ES-I3 (cell line): Measurements from ENCODE around the gene PCSK1N.
"Not testable (repeated sequence)": the region's sequence is repeated elsewhere in the genome, so short reads cannot be mapped to it uniquely, and the experiment has no call there.

Source experiments
- H3K36me3 ChIP-seq: 2 replicates; pipeline ENCODE4 v1.6.1; 2013; ENCODE audit warnings: mild to moderate bottlenecking, low read length, control low read depth, moderate library complexity; ENCODE audit not compliant: insufficient read depth
- H3K4me1 ChIP-seq: 2 replicates; pipeline ENCODE4 v1.6.1; 2013; ENCODE audit warnings: mild to moderate bottlenecking, control low read depth, low read length; ENCODE audit not compliant: insufficient read depth
- H3K9ac ChIP-seq: 2 replicates; pipeline ENCODE4 v1.6.1; 2013; ENCODE audit warnings: low read depth, mild to moderate bottlenecking, low read length, moderate library complexity
- H3K9me3 ChIP-seq: 2 replicates; pipeline ENCODE4 v1.6.1; 2013; ENCODE audit warnings: mild to moderate bottlenecking, low read length, moderate library complexity; ENCODE audit not compliant: control insufficient read depth, insufficient read depth

The PCSK1N gene

DNA sequence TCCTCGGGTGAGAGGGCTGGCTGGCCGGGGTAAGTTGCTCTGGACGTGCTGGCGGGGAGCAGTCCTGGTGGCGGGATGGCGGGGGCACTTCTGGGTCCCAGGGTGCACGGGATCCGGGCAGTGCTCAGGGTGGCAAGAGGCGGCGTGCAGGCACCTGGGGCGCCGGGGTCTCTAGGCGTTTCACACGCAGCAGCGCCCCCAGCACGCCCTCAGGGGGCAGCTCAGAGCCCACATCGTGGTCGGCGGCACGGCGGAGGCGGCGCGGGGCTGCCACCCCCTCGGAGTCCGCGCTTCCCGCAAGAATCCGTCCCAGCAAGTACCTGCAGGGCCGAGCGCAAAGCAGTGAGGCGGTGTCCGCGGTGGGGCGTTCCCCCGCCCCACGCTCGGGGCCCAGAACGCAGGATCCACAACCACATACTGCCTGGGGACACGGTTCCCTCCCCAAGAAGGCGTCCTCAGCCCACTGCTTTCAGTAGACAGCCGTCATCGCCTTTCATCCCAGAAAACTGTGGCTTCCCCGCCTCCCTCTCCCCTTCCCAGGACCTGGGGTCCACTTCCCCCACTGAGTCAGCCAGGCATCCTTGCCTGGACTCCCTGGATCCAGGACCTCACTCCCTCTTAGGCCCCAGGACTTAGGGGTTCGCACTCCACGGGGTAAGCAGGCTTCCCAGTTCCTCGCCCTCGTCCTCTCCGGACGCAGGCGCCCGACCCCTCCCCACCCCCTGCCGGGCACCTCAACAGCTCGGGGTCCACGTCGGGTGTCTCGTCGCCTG lies 4.1 kb downstream of the PCSK1N start:
- Histone ChIP-seq H3K9me3 (no peaks in the 10 kb centered on the region), H3K36me3 (no peaks in the 10 kb centered on the region), H3K4me1 (no peaks in the 10 kb centered on the region), H3K9ac (peak overlapping the region; percentile 47; the same call in 1 of the 2 replicates)

DNA sequence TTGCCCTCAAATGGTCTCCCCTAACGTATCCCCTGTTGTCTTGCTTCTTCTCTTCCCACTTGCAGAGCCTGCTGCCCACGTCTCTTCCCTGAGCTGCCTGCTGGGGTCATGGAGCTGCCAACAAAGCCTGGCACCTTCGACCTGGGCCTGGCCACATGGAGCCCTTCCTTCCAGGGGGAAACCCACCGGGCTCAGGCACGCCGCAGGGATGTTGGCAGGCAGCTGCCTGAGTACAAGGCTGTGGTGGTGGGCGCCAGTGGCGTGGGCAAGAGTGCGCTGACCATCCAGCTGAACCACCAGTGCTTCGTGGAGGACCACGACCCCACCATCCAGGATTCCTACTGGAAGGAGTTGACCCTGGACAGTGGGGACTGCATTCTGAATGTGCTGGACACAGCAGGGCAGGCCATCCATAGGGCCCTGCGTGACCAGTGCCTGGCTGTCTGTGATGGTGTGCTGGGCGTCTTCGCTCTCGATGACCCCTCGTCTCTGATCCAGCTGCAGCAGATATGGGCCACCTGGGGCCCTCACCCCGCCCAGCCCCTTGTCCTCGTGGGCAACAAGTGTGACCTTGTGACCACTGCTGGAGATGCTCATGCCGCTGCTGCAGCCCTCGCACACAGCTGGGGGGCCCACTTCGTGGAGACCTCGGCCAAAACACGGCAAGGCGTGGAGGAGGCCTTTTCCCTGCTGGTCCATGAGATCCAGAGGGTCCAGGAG lies 6.2 kb downstream of the PCSK1N start:
- Histone ChIP-seq H3K36me3 (no peaks in the 10 kb centered on the region), H3K4me1 (no peaks in the 10 kb centered on the region), H3K9ac (no peak overlapping the region), H3K9me3 (no peaks in the 10 kb centered on the region)

DNA sequence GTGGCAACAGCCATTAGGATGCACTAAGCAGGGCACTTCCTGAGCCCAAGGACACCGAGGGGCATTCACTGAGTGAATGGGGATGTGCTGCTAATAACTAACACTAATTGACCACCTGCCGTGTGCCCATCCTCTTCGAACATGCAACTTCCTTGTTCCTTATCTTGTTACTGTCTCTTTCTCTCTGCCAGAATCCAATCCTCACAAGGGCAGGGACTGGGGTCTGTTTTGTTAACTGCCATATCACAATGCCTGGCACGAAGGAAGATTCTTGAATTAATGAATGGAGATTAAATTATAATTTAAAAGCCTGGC lies 7.8 kb downstream of the PCSK1N start:
- Histone ChIP-seq H3K9ac (peak overlapping the region; percentile 18; the same call in 1 of the 2 replicates), H3K4me1 (no peaks in the 10 kb centered on the region), H3K36me3 (no peaks in the 10 kb centered on the region), H3K9me3 (no peaks in the 10 kb centered on the region)

DNA sequence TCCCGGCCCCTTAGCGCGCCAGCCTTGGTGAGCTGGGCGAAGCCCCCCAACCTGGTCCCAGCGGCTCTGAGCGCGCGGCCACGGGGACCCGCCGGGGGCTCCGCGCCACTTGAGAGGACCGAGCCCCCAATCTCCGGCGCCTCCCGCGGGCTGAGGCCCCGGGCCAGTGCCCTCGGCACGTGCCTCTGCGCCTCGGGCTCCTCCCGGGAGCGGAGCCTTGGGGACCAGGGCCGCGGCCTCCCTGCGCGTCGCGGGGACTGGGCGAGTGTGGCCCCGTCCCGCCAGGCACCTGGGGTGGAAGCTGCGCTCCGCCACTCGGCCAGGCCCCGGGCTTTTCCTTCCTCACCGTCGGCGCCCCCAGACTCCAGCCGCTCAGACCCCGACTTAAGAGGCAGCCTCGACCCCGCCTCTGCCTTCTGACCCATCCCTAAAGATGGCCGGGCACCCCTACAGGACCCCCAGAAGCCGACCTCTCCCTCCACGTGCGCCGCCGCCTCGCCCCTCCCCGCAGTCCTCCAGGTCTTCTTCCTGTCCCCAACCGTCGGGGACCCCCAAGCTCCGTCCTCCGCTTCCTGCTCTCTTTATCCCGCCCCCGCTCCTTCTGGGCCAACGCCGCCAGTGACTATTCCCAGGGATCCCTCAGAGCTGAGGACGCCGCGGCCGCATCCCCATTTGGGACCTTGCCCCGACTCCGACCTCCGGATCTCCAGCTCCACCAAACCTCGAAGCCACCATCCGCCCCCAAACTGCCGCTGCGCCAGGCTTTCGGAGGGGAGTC lies 8.3 kb downstream of the PCSK1N start:
- Histone ChIP-seq H3K36me3 (no peaks in the 10 kb centered on the region), H3K9ac (peak overlapping the region; percentile 18), H3K9me3 (no peaks in the 10 kb centered on the region), H3K4me1 (no peaks in the 10 kb centered on the region)

DNA sequence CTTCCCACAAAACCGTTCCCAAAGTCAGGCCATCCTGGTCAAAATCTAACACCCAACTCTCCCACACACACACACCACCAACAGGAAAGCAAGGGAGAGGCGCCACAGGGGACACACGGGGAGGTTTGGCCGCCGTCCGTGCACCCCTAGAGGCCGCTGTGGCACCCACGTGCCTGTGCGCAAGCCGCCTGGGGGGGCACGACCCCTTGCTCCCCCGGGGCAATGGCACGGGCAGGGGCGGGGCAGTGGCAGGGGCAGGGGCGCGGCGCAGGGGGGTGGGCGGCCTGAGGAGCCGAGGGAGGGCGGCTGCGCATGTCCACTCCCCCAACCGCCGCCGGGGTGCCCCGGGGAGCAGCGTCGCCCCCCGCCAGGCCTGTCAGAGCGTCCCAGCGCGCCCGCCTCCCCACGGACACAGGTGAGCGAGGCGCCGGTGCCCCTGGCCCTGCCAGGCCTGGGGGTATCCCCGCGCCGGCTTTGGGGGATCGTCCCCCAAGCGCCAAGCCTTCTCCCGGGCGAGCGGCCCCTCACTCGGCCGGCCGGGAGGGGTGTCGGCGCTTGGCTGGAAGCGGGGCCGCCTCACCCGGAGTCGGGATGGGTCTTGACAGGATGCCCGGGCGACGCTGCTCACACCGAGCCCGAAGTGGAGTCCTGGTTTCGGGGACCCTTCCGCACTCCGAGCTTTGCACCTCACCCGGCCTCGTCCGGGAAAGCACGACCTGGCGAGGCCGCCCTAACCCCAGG lies 9.1 kb downstream of the PCSK1N start, which contains the start of gene ERAS:
Gene ERAS, plus strand, starts transcription at position 379 of the 741 bp plus-strand sequence. CDS start 2,611 bp downstream, outside the sequence.
- Histone ChIP-seq H3K9me3 (no peaks in the 10 kb centered on the region), H3K9ac (peak within 1 kb of the TSS; percentile 18), H3K36me3 (no peaks in the 10 kb centered on the region), H3K4me1 (no peaks in the 10 kb centered on the region)

DNA sequence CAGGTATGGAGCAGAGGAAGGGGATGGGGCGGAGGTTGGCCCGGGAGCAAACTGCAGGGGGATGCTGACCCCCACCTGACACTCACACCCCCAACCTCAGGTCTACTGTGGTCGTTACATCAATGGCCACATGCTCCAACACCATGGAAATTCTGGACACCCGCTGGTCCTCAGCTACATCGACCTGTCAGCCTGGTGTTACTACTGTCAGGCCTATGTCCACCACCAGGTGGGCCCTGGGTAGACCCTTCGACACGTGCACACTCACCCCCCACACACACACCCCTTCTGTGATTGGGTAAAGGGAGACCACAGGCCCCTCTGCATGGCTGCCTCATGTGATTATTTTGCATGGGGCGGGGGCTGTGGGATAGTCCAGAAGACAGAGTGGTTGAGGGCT lies 11.3 kb downstream of the PCSK1N start:
- Histone ChIP-seq H3K9me3 (no peaks in the 10 kb centered on the region), H3K36me3 (no peaks in the 10 kb centered on the region)

DNA sequence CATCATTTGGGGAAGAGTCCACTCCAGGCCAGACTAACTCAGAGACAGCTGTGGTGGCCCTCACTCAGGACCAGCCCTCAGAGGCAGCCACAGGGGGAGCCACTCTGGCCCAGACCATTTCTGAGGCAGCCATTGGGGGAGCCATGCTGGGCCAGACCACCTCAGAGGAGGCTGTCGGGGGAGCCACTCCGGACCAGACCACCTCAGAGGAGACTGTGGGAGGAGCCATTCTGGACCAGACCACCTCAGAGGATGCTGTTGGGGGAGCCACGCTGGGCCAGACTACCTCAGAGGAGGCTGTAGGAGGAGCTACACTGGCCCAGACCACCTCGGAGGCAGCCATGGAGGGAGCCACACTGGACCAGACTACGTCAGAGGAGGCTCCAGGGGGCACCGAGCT lies 12.4 kb downstream of the PCSK1N start:
- Histone ChIP-seq H3K9me3 (no peaks in the 10 kb centered on the region), H3K4me1 (no peaks in the 10 kb centered on the region), H3K9ac (no peak overlapping the region), H3K36me3 (no peaks in the 10 kb centered on the region)

More for the DNA sequence above, 11.3 kb downstream of the PCSK1N start:
- no peak overlapping the region for H3K9ac ChIP-seq
- H3K4me1 ChIP-seq, result no peaks in the 10 kb centered on the region

DNA sequence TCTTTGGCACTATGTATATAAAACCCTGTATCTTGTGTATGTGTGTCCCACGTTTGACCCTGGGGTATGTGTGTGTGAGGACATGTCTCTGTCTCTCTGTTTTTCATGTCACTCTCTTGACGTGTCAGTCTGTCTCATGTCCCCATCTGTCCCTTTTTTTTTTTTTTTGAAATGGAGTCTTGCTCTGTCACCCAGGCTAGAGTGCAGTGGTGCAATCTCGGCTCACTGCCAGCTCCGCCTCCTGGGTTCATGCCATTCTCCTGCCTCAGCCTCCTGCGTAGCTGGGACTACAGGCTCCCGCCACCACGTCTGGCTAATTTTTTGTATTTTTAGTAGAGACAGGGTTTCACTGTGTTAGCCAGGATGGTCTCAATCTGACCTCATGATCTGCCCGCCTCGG lies 16.0 kb downstream of the PCSK1N start:
- not testable (repeated sequence) for H3K9me3 ChIP-seq, H3K36me3 ChIP-seq, H3K9ac ChIP-seq, H3K4me1 ChIP-seq

DNA sequence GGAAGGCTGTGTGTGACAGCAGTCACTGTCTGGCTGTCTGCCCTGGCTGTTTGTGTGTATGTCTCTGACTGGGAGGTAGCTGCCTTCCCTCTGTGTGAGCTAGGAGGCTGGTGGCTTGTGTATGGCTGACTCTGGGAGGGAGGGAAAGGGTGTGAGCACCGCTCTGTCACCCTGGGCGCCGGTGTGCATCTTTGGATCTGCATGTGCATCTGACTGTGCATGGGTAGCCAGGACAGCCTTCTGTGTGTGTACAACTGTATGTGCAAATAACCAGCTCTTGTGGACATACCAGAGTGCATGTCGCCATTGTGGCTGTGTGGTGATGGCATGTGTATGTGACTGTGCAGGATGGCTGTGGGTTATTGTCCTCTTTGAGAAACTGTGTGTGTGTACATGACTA lies 16.5 kb downstream of the PCSK1N start:
- no peaks in the 10 kb centered on the region for H3K9me3 ChIP-seq
- H3K36me3 ChIP-seq, result no peaks in the 10 kb centered on the region
- H3K9ac ChIP-seq, result no peak overlapping the region
- H3K4me1 ChIP-seq, result no peaks in the 10 kb centered on the region

DNA sequence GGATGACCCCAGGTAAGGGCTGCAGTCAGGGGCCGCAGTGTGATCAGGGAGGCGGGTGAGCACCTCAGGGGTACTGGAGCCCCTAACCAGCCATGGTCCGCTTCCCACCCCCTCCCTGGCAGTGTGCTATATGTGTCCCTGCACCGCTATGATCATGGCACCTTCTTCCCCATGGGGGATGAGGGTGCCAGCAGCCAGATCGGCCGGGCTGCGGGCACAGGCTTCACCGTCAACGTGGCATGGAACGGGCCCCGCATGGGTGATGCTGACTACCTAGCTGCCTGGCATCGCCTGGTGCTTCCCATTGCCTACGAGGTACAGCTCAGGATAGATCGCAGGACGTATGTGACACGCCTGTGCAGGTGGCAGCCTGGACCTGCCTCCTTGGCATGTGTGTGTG lies 17.3 kb downstream of the PCSK1N start:
- H3K9ac ChIP-seq, result no peak overlapping the region
- H3K4me1 ChIP-seq, result no peaks in the 10 kb centered on the region
- no peaks in the 10 kb centered on the region for H3K36me3 ChIP-seq
- H3K9me3 ChIP-seq, result no peaks in the 10 kb centered on the region

DNA sequence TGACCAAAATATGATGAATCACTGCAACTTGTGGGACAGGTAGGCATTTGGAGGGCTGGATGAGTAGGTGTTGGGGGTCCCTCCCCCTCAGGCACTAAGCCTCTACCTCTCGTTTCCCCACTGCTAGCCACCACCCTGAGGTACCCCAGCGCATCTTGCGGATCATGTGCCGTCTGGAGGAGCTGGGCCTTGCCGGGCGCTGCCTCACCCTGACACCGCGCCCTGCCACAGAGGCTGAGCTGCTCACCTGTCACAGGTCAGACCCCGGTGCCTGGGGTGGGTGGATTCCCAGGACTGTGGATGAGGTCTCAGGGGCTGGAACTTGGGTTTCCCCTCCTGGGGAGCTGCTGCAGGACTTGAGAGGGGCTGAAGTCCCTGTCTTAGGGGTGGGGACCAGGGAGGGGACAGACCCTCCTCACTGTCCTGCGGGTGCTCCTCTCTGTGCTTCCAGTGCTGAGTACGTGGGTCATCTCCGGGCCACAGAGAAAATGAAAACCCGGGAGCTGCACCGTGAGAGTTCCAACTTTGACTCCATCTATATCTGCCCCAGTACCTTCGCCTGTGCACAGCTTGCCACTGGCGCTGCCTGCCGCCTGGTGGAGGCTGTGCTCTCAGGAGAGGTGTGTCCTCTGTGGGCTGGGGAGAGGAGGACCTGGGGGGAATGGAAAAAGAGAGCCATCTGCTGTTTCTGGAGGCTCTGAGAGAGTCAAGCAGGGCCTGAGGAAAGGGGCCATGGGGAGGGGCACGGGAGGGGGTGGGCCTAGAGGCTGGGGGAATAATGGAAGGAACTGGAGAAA lies 19.2 kb downstream of the PCSK1N start:
- Histone ChIP-seq H3K4me1 (no peaks in the 10 kb centered on the region), H3K9me3 (no peaks in the 10 kb centered on the region), H3K36me3 (no peaks in the 10 kb centered on the region), H3K9ac (no peak overlapping the region)

DNA sequence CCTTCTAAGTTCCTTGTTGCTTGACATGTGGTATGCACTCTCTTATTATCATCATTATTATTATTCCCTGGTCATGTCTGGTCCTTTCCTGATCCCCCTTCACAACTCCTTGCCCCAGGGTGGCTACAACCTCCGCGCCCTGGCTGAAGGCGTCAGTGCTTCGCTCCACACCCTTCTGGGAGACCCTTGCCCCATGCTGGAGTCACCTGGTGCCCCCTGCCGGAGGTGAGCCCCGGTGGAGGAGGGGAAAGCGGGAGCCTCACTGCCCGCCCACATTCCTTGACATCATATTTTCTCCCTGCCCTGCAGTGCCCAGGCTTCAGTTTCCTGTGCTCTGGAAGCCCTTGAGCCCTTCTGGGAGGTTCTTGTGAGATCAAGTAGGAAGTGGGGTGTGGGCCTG lies 20.1 kb downstream of the PCSK1N start:
- Histone ChIP-seq H3K9ac (no peak overlapping the region), H3K4me1 (no peaks in the 10 kb centered on the region), H3K9me3 (no peaks in the 10 kb centered on the region), H3K36me3 (no peaks in the 10 kb centered on the region)

DNA sequence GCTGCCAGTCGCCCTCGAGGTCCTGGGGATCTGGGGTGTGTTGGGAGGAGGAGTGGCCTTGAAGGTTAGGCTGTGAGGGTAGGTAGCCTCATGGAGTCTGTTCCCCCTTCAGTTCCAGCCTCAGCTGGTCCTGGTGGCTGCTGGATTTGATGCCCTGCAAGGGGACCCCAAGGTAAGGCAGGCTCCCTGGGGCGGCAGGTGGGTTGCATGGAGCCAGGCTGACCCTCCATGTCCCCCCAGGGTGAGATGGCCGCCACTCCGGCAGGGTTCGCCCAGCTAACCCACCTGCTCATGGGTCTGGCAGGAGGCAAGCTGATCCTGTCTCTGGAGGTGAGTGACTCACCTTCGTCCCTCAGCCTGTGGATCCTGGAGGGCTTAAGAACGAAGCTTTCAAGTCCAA lies 20.7 kb downstream of the PCSK1N start:
- H3K9ac ChIP-seq, result no peak overlapping the region
- H3K36me3 ChIP-seq, result no peaks in the 10 kb centered on the region
- H3K9me3 ChIP-seq, result no peaks in the 10 kb centered on the region
- no peaks in the 10 kb centered on the region for H3K4me1 ChIP-seq
